Amniotic epithelial cell (primary cell): Measurements from ENCODE around the gene CLDN14.
A peak's percentile ranks its signal among the peaks of the same experiment; 100 is the strongest.
"Not testable (repeated sequence)": the region's sequence is repeated elsewhere in the genome, so short reads cannot be mapped to it uniquely, and the experiment has no call there.

Experiments used
- DNase-seq: peaks from one replicate; pipeline ENCODE4 v3.0.0-alpha.2; 2010; ENCODE audit warnings: low read depth

The CLDN14 gene

DNA sequence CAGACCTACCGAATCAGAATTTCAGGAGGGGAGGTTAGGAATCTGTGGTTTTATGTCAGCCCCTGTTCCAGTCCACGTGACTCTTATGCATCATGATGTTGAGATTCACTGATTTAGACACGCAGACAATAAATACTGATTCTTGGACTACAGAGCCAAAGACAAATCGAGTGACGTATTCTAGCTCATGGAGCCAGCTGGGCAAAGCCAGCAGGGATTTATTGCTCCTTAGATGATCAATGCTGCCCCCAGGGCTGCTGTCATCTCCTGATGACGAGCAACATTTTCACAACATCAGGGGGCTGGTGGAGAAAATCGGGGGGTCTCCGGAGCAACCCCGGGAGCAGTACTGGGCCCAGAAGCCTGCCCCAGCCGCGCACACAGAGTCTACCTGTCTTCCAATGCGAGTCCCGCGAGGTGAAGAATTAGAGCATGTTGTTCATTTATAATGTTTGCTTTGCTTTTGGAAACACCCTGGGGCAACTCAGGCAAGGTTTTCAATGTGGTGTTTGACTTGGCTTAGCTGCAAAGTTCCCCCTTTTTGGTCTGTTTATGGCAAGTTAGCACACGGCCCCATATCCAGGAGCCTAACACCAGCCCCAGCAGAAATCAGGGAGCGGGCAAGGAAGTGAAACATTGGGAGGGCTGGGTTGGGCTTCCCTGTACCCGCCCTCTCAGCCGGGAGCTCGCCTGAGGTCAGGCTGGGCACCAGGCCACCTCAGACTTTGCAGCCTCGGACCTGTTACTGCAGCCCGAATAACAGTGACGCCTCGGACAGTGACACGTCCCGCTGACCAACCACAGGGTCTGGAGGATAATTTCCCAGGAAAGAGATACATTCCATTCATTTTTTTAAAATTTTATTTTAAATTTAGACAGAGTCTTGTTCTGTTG, 19.9 kb upstream of the CLDN14 start:
- no peak for DNase-seq

DNA sequence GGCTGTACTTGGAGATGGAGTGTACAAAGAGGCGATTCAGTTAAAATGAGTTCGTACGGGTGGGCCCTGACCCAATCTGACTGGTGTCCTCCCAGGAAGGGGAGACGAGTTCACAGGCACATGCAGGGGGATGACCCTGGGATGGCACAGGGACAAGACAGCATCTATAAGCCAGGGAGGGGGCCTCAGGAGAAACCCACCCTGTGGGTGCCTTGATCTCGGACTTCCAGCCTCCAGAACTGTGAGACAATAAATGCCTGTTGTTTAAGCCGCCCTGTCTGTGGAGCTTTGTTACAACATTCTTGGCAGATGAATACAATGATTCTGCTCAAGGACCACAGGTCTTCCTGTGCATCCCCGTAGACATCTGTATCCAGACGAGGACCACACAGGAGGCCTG, 14.6 kb upstream of the CLDN14 start:
- DNase-seq: no peak

DNA sequence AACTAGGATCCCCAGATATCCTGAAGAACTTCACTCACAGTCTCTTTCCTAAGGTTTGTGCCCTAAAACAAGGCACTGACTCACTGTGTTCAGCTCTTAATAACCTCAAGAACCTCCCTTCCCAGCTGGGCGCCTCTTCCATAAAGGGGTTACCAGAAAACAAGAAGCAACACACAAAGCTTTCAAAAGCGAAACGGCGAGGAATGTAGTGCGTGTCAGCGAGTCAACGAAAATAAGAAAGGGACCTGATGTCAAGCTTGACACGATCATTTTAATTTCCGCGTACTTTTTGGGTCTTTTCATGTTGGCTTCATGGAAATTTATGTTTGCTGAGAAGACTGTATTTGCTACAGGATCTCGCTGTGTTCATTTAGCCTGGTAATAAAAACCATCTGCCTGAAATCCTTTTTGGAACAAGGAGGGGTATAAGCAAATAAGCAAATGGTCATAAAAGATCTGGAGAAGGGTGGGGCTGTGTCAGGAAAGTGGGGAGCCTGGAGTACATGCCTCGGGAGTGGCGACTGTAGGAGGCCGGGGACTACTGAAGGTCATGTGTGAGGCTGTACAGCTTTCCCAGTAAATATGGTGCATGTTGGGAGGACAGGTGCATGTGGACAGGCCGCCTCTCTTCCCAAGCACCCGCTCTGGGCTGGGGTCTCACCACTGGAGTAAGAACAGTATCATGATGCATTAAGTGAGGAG, 11.4 kb upstream of the CLDN14 start:
- no peak for DNase-seq

DNA sequence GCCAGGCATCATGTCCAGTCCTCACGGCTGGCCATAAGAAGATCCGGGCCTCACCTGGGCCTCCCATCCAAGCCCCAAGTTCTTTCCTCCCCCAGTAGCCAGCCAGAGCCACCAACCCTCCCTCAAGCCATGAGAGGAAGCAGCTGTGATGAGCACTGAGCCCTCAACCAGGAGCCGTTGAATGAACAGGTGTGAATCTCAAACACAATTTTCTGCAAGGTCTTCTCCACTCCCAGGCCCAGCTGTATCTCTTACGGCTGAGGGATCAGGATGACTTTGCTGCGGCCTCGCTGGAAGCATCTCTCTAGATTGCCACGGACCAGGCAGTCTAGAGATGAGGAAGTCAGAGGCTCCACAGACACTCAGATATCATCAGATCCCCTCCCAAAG, 9.8 kb upstream of the CLDN14 start:
- DNase-seq: no peak

DNA sequence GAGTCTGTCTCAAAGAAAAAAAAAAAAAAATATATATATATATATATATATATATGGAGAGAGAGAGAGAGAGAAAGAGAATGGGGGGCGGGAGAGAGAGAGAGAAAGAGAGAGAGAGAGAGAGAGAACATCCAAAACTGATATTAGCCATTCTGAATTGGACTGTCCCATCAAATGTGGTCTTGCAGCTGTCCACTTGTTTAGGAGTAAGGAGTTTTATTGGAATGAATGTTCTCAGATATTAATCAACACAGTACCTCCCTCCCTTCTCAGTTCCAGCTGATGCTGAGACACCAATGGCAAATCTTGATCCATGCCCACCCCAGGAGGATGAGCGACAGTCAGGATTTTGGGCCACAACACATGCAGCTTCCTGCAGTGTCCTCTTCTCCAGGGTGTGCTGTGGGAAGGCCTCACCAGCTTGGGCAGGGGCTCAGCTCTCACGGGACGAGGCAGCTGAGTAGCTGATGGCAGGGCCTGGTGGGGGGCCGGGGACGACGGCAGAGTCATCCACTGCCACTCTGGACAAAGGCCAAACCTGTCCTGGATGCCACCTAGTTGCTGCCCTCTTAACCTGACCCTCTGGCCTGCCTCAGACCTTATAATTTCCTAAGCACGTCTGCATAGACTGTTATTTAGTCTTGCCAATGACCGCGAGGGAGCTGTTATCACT, 9.3 kb upstream of the CLDN14 start:
- no peak for DNase-seq

DNA sequence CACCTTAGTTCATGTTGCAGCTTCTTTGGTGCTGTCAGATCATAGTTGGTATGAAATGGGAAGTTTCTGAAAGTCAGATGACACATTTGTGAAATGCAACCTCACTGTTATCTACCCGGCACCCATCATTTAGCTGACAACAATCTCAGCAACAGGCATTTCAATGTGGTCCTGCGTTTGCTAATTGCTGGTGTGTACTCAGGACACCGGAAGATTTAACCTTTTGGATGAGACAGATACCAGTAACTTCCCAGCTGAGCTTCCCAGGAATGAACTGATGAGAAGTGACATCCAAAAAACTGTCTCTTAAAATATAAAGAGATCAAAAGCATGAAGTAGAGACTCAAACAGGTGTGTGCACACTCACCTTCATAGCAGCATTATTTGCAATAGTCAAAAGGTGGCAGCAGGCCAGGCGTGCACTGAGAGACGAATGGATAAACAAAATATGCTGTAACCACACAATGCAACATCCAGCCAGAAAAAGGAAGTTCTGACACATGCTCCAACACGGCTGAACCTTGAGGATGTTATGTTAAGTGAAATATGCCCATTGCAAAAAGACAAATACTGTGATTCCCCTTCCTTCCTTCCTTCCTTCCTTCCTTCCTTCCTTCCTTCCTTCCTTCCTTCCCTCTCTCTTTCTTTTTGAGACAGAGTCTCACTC, 7.9 kb upstream of the CLDN14 start:
- DNase-seq: peak; percentile 54

DNA sequence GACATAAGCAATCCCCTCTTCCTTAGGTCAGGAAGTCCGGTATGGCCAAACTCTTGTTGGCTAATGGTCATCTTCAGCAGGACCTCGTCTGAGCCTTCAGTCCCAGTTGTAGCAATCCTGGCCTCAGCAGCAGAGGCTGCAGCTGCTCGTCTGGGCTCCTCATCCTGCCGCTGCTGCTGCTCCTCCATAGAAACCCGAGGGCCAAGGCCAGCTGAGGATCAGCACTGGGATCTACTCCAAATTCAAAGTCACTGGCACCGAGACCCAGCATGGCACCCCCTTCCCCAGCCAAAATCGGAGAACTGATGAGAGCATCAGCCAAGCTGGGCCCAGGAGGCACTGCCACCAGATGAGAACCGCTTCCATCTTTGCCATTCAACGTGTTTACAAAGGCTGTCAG, 6.3 kb upstream of the CLDN14 start:
- no peak for DNase-seq

DNA sequence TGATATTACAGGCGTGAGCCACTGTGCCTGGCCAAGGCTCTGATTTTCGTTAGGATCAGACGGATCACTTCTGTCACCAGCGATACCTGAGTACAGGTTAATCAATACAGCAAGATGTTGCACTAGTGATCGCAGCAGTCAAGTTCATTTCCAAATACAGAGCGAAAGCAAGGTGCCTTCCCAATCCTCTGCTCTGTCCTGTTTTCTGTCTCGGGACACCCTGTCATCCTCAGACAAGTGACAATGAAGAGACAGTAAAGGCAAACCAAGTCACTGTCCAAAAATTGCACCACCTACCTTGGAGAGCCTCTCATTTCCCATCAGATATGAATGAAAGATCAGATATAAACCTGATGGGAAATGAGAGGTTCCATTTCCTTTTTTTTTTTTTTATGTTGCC, 5.6 kb upstream of the CLDN14 start:
- DNase-seq: no peak

DNA sequence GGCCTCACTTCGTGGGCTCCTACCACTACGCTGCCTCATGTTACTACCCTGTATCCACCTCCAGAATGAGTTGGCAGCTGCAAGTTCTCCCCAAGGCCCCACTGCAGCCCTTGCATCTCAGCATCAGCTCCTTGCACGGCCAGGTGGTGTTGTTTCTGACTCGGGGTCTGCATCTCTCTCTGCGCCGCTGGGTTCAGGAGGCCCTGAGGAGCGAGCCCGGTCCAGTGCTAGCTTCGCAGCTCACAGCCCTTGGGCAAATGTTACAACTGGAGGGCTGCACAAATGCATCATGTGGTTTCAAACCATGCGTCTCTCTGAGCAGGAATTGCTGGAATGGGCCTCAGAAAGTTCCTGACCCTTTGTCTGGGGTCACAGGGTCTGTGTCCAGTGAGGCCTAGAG, 3.2 kb upstream of the CLDN14 start:
- DNase-seq: no peak

DNA sequence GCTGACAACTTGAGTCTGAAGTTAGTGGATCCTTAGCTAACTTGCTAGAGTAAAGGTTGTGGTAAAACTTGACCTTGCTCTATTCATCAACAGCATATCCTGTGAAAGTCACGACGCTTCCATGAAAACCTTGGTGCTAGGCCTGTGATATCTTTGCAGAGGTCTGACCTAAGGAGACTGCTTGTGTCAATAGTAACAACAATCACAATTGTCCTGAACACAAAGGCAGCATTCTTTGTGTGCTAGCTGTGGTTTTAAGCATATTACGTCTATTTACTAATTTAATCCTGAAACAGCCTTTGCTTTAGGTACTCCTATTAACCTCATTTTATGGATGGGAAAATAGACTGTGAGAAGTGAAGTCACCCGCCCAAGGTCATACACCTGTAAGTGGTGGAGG, 2.8 kb upstream of the CLDN14 start:
- no peak for DNase-seq

DNA sequence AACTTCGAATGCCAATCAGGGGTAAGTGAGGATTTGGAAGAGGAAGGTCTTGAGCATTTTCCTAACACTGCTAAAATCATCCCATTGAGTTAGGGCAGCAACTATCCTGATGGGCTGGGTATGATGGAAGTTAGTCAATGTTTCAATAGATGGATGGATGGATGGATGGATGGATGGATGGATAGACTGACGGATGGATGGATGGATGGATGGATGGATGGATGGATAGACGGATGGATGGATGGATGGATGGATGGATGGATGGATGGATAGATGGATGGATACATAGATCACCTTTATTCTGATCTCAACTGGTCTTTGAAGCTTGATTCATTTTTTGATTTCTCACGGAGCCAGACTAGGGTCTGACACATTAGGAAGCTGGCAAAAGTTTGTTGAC, 2.3 kb upstream of the CLDN14 start:
- DNase-seq: no peak

DNA sequence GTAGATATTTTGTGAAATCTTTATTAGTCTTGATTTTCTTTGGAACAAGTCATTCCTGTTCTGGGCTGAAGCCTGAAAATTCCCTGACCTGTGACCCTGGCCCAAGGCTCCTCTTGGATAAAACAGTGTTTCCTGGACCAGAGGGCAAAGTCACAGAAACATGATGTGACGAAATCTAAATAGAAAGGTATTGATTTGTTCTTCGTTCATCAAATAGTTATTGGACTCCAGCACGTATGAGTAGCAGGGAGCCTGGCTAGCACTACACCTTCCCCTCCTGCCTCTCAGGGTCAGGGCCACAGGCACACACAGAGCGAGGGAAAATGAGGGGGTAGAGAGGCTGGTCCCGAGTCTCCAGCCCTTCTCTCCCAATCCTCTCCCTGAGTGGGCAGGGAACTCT, 1.7 kb upstream of the CLDN14 start:
- no peak for DNase-seq

DNA sequence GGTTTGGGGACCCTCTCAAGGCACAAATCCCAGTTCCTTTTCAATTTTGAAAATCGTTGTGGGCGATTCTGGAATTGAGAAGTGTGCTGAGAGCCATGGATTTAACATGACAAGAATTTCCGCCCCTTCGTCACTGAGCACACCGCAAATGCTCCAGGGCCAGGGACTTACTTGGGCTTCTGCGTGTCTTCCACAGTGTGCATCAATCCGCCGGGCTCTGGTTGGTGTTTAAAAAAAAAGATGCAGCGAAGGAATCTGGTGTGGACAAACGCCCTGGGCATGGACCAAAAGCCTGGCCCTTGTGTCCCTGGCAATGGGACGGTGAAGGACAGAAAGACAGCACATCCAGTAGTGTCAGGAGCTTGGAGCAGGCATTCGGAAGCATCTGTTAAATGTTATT, 696 bp upstream of the CLDN14 start:
- no peak for DNase-seq

DNA sequence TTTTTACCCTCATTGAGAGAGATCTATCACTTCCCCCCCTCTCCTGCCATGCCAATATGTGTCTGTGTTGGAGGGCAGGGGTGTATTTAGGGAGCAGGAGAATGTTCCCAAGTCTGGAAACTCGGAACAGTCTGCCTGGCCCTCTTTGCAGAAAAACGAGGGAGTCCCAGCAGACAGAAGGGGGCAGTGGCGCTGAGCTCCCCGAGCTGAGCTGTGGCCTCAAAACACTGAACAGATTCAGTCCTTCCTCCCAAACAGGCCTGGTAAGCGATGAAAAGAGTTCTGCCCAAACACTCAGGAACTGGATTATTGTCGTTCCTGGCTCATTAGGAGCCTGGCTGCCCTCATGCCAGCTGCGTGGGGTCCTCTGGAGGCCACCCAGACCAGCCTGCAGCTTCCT, 981 bp downstream of the CLDN14 start:
- DNase-seq: no peak

DNA sequence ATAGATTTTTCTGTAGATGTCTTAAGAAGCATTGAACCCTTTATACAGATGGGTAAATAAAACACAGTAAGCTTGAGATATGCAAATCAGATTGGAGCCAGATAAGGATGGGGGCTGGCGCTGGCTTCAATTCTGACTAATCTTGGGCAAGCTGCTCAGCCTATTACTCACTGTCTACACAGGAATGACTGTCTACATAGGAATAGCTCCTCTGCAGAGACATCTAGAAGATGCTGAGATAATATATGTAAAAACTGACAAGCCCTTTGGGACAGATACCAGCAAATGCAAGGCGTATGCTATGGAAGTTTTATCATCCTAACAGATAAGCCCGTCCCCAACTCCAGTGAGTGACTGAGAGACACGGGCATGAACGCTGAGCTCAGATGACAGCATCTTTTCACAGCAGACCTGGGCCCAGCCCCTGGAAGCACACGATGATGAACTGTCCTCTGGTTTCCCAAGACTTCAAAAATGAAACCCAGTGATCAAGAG, 1.7 kb downstream of the CLDN14 start:
- DNase-seq: peak; percentile 92

DNA sequence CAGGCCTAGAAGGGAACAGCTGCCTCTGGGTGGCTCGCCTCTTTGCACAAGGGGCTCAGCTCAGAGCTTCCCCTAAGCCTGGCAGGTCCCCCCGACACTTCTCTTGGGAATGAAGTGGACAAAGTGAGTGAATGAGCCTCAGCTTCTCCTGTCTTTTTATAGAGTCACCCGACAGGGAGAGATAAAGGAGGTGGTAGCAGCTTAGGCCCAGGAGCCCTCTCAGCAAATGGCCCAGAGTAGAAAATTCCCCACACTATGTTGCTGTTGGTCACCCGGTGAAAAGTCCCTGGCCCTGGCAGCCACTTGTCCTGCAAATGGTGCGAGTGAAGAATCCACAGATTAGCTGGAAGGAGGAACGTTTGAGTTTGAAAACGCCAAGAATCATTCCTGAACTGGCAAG, 2.4 kb downstream of the CLDN14 start:
- DNase-seq: no peak

DNA sequence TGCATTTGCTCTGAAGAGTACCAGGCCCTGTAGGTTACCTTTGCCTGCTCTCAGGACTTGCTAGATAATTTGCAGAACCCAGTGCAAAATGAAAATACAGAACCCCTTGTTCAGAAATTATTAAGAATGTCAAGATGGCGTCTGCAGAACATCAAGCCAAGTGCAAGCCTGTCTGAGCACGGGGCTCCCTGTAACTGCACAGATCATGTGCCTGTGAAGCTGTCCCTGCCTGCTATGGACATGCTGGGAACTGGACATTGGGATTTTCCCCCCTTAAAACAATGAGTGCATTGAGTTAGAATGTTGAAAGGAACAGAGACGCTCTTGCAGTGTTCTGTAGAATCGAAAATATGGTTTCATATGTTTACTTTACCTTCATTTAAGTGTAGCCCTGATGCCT, 2.9 kb downstream of the CLDN14 start:
- DNase-seq: no peak

DNA sequence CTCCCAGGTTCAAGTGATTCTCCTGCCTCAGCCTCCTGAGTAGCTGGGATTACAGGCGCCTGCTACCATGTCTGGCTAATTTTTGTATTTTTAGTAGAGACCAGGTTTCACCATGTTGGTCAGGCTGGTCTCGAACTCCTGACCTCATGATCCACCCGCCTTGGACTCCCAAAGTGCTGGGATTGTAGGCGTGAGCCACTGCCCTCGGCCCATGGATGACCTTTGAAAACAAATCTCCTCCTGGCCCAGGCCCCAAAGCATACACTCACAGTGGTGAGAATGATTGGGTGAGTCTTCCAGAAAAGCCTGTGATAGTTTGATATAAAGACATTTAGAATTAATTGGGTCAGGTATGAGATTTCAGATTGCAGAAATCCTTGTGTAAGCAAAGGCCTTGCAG, 3.4 kb downstream of the CLDN14 start:
- DNase-seq: not testable (repeated sequence)

DNA sequence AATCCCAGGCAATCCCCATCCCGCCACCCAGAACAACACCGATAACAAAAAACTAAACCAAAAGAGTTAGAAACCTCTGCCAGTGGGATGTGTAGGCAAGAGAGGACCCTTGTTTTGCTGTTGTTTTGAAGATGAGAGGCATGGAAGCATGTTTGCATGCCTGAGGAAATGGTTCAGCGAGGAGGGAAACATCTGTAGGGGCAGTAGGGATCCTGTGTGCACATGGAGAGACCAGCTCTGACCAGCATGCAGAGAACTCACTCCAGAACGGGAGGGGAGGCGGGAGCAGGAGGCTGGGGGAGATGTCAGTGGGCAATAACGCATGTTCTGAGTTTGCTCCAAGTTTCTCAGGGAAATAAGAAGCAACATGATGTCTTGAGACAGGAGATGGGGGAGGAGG, 5.3 kb downstream of the CLDN14 start:
- DNase-seq: no peak

DNA sequence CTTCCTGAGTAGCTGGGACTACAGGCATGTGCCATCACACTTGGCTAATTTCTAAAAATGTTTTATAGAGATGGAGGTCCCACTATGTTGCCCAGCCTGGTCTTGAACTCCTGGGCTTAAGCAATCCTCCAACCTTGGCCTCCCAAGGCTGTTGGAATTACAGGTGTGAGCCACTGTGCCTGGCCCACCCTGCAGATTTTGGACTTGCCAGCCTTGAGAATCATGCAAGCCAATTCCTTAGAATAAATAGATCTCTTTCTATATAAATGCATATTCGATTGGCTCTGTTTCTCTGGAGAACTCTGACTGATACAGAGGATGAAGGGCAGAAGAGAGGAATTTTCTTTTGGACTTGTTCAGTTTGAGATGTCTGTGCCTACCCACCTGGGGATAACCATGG, 6.7 kb downstream of the CLDN14 start:
- no peak for DNase-seq

DNA sequence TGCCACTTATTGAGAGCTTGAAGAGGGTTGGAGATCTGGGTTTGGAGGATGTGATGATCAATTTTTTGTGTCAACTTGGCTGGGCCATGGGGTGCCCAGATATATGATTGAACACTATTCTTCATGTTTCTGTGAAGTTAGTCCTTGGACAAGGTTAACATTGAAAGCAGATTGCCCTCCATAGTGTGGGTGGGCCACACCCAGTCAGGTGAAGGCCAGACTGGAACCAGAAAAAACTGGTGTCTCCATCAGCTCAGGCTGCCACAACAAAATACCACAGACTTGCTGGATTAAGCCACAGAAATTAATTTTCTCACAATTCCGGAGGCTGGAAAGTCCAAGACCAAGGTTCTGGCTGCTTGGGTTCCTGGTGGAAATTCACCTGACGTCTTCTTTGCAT, 7.5 kb downstream of the CLDN14 start:
- DNase-seq: no peak

DNA sequence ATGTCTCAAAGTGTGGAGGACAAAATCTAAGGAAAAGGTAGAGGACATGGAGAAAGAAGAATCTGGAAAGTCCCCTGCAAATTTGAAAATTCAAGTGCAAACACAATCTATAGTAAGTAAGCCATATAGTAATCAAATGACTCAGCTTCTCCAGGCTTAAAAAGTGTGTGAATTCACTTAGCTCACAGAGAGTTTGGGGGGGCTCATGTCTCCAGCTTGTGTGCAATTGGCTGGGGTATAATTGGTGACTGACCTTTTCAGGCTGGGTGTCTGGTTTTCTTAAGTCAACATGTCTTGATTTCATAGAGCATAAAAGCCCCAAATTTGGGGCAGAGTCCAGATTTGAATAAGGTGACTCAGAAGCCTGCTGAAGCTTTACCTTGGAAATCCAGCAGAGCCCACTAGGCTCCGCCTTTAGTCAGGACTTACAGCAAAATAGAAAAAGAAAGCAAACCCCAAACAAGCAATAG, 8.6 kb downstream of the CLDN14 start:
- no peak for DNase-seq
